PC-9 (cell line): Measurements from ENCODE around the gene ZNF787.

Experiments used
- EZH2 ChIP-seq: fragments of 200-600 bp; sonication (generic); IDR thresholded peaks from 2 replicates; pipeline ENCODE4 v1.8.0; 2017; ENCODE audit warnings: antibody characterized with exemption, low read depth
- TF ChIP-seq, protein P1 (sequence below): fragments of 200-600 bp; sonication (generic); conservative IDR thresholded peaks from 2 replicates; pipeline ENCODE4 v1.6.1; 2017; ENCODE audit warnings: mixed run types, antibody characterized with exemption, mild to moderate bottlenecking, moderate library complexity

DNA sequence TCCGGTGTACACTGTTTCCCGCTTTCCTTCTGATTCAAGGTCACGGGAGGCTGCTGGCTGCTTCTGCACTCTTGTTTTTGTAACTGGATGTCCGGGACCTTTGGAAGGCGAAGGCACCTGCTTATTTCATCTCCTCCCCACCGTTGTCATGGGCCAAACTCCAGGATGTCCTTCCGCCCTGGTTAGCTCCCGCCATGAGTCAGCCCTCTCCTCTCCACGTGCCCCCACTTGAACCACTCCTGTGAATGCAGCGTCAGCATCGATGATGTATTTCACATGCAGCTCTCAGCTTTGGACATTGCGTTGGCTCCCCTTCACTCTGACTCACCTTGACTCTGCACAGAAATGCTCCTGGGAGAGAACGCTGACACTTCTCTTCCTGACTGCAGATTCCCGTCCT lies 49.2 kb upstream of the ZNF787 start:
- TF ChIP-seq, protein P1, sequence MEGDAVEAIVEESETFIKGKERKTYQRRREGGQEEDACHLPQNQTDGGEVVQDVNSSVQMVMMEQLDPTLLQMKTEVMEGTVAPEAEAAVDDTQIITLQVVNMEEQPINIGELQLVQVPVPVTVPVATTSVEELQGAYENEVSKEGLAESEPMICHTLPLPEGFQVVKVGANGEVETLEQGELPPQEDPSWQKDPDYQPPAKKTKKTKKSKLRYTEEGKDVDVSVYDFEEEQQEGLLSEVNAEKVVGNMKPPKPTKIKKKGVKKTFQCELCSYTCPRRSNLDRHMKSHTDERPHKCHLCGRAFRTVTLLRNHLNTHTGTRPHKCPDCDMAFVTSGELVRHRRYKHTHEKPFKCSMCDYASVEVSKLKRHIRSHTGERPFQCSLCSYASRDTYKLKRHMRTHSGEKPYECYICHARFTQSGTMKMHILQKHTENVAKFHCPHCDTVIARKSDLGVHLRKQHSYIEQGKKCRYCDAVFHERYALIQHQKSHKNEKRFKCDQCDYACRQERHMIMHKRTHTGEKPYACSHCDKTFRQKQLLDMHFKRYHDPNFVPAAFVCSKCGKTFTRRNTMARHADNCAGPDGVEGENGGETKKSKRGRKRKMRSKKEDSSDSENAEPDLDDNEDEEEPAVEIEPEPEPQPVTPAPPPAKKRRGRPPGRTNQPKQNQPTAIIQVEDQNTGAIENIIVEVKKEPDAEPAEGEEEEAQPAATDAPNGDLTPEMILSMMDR = no peak
- no peak for TF ChIP-seq EZH2
